Activated CD4-positive, alpha-beta T cell treated with anti-CD3 and anti-CD28 coated beads, Interleukin-2, amount 50 U/mL, for 16 hours (primary cell): ENCODE measurements around the gene SET.
A peak's percentile ranks its signal among the peaks of the same experiment; 100 is the strongest.
"Not testable (repeated sequence)": the region's sequence is repeated elsewhere in the genome, so short reads cannot be mapped to it uniquely, and the experiment has no call there.

Experiments
- DNase-seq: peaks from one replicate; pipeline ENCODE4 v3.0.0-alpha.2; 2020

The SET gene

GRCh38 chr9:128688501-128689292 lies at the start of gene SET:
SET (plus strand) TSS chr9:128689222; CDS start chr9:128689583, 361 bp downstream.
- DNase-seq: peak; percentile 95

GRCh38 chr9:128640603-128641002 lies 48.4 kb upstream of the SET start:
- DNase-seq: no peak

- no peak for DNase-seq
These were observed 46.3 kb upstream of the SET start for GRCh38 chr9:128642675-128643245.

- no peak for DNase-seq
These were observed 45.3 kb upstream of the SET start for GRCh38 chr9:128643519-128644300.

GRCh38 chr9:128648206-128648605 lies 40.8 kb upstream of the SET start:
- peak; percentile 65 for DNase-seq

GRCh38 chr9:128651798-128652197 lies 37.2 kb upstream of the SET start:
- DNase-seq: no peak

- DNase-seq: no peak
These were observed 35.1 kb upstream of the SET start for GRCh38 chr9:128653908-128654307.

- DNase-seq: no peak
These were observed 34.5 kb upstream of the SET start for GRCh38 chr9:128654481-128654880.

- peak; percentile 97 for DNase-seq
These were observed 32.3 kb upstream of the SET start, which contains the start of gene DYNC2I2 for GRCh38 chr9:128656416-128657343. DYNC2I2 (minus strand) TSS chr9:128656847; CDS start chr9:128656726, 121 bp downstream.

- no peak for DNase-seq
These were observed 31.7 kb upstream of the SET start for GRCh38 chr9:128657344-128657704.

- no peak for DNase-seq
These were observed 31.2 kb upstream of the SET start for GRCh38 chr9:128657796-128658195.

- not testable (repeated sequence) for DNase-seq
These were observed 22.5 kb upstream of the SET start for GRCh38 chr9:128666481-128666941.

GRCh38 chr9:128669786-128670185 lies 19.2 kb upstream of the SET start:
- no peak for DNase-seq

- DNase-seq: no peak
These were observed 13.6 kb upstream of the SET start for GRCh38 chr9:128675382-128675781.

- no peak for DNase-seq
These were observed 11.2 kb upstream of the SET start for GRCh38 chr9:128677794-128678193.

- DNase-seq: peak; percentile 64
These were observed 5.5 kb upstream of the SET start for GRCh38 chr9:128683340-128684064.

- DNase-seq: no peak
These were observed 5.0 kb upstream of the SET start for GRCh38 chr9:128684065-128684324.

GRCh38 chr9:128684325-128685199 lies 4.5 kb upstream of the SET start:
- DNase-seq: peak; percentile 90

GRCh38 chr9:128685636-128686489 lies 3.2 kb upstream of the SET start:
- peak; percentile 61 for DNase-seq

GRCh38 chr9:128687453-128687852 lies 1.6 kb upstream of the SET start:
- no peak for DNase-seq
